HK-2 (cell line): ENCODE data around the gene ANO6.

ENCODE experiments used
- DNase-seq: peaks from one replicate; pipeline ENCODE4 v3.0.0-alpha.2; 2018; ENCODE audit not compliant: unreplicated experiment

ANO6 gene

DNA sequence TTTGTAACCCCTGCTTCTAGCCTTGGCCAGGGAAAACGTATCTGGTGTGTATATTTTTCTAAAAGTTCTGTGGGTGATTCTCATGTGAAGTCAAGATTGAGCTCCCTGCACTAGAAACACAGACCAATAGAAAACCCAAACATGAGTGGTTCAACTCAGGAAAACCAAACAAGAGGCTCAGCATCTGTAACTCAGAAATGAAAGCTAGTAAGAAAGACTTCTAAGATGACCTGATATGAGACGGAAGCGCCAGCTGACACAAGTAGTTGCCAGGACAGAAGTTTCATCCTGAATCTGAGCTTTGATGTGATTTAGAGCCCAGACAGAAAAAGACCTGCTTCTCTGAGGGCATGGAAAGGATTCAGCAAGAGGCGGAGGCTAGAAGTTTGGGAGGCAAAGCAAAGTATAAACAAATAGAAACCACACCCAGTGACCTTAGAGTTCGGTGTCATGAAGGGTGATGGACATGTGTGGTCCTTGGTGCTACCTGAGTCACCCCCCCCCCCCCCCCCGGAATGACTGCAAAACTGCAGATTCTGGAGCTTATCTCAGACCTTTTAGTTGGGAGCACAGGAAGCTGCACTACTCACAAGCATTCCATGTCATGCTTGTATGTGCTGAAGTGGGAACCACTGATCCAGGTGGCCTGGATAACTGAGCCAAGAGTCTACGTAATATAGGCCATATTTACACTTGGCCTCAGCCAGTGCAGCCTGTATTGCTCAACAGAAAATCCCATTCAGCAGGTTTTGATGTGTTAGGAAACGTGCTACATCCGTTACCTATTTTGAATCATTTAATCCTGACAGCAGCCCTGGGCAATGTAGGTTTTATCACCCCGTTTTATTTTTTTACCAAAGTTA is 191.3 kb downstream of the ANO6 start:
- DNase-seq, result no peak

DNA sequence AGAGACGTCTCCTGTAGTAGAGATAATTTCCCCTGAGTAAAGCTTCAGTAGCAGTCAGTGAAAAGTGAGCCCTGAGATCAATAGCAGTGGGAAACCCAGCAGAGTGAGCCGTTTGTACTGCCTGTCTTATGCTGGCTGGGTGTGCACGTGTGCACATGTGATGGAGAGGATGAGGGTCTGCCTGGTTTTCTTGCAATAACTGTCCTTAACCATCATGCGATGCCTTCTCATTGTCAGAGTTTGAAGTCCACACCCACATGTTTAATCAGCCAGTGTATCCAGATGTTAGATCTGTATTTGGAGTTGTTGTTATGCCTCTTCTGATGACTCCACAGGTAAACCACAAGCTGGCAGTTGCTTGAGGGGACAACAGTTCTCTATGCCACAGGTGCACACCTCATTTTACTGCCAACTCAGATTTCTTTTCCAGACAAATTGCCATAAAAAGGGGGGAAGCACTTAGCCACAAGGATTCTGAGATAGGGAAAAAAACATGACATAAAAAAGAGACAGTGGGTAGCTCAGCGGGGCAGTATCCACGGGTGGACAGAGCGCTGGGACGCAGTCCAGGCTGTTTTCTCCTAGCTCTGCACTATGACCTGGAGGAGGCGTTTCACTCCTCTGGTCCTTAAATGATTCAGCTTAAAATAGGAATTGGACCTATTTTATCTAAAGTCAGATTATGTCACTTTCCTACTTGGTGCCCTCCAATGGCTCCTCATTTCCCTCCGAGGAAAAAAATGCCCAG is 192.3 kb downstream of the ANO6 start:
- DNase-seq, result no peak

DNA sequence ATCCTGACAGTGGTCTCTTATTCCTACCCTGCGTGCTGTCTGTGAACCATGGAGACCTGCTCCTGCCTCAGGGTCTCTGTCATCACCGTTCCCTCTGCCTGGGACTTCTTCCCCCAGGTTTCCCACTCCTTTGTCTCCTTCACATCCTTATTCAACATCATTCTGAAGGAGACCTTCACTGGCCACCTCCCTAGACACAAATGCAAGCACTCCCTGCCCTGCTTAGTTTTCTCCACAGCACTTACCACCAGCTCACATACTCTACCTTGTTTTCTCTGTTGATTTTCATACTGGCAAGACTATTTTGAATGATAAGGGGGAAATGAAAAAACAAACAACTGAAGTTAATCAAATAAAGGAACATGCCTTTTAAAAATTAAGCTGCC is 192.8 kb downstream of the ANO6 start:
- no peak for DNase-seq

DNA sequence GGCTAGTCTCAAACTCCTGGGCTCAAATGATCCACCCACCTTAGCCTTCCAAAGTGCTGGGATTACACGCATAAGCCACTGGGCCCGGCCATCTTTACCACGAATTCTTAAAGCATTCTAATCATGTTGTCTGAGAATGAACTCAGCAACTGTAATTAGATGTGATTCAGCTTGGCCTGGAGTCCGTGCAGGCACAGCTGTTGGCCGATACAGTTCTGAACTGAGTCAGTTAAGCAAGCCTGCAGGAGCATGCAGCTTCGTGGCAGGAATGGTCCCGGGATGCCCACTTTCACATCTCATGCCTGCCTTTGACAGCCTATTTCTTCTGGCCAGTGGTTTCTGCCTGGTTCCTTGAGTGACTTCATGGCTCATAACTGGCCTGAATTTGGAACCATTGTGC is 194.1 kb downstream of the ANO6 start:
- DNase-seq, result no peak

DNA sequence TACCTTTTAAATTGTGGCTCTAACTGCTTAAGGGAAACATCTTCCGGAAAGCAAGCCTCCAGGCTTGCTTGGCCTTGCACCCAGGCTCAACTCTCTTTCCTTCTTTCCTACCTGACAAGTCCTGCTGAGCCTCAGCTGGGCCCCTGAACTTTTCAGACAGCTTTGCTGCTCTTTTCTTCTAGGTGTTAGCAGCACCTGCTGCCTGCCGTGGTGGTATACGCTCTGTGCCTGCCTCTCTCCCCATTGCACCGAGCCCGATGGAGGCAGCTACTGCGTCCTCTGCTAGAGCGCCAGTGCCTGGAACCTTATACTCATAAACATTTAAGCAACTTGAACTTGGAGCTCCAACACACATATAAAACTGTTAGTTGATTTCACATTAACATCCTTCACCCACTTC is 195.7 kb downstream of the ANO6 start:
- DNase-seq, result no peak

DNA sequence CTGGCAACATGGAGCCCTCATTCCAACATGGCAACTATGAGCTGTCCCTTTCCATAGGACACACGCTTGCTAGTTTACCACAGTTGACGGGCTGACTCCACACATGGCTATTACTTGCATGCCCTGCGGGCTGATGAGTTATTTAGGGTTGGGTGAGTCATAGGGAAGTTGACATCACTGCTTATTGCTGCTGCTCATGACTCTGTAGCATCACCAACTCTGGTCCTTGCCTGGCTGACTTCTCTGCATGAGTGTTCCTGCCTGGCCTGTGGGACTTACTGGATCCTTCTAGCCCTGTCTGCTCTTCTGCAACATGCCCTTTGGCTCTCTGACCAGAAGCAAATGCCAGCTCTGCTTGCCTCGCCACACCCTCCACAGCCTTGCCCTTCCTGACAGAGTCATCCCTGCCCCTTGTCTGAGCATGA is 199.5 kb downstream of the ANO6 start:
- DNase-seq, result peak; percentile 81

DNA sequence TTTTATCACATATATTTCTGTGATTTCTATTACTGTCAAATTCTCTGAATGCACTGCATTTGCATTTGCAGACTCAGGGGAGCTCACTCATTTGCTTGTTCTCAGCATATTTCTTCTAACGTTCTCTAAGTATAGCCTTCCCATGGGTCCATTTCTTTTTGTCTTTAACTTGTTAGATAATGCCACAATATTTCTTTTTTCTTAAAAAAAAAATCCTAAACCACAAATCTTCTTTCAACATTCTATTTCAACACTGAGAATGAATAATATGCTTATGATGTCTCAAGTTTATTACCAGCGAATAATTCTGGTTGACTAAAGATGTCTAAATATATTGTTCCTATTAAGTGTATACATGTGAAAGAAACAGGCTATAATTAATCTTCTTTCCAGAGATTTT is 200.2 kb downstream of the ANO6 start:
- DNase-seq, result no peak

DNA sequence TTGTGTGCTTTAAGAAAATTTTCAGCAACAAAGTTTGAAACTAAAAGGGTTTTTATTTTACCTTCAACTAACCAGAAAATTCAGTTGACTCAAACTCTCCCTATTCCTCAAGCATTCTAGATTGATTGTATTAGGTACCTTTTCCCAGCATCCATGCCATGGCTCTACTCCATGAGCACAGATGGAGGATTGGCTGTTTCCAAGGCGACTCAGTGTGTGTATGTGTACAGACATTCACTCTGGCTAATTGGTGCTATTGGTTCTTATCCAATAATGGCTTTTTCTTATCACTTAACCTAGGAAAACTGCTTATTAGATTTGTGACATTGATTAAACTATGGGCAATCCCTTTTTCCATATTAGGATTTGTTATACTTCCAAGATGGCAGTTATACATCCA is 202.6 kb downstream of the ANO6 start:
- no peak for DNase-seq

DNA sequence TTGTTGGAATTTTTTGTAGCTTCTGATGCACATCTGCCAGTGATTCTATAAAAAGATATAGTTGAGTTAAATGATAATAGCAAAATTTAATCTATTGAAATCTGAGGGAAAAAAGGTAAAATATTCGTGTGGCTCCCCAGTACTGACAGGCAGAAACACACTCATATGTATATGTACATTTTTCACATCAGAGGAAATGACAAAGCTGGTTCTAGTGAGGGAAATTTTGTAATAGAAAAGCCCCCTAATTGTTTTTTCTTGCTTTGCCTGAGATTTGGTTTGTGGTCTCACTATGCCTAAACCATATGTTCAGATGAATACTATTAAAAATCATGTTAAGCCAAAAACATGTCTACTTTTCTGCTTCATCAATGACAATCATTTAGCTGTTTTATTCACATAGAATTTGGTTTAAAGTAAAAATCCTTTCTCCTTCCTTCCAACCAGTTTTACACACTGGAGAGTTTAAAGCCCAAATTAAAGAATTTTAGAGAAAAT is 203.5 kb downstream of the ANO6 start:
- no peak for DNase-seq

DNA sequence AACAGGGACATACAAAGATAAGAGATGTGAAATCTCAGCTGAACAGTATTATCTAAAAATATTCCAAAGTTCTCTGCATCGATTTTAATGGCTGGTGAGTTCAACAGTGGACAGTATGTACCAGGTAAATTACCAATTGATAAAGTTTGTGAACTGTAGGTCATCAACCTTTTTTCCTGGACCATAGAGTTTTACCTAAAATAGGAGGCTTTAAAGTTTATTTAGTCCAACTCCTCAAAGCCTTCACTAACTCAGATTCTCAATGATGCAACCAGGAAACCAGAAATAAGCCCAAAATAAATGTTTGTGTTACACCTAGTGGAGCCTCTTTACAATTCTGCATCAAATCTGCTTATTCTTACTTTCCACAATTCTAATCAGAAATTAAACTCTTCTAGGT is 205.8 kb downstream of the ANO6 start:
- DNase-seq, result no peak

DNA sequence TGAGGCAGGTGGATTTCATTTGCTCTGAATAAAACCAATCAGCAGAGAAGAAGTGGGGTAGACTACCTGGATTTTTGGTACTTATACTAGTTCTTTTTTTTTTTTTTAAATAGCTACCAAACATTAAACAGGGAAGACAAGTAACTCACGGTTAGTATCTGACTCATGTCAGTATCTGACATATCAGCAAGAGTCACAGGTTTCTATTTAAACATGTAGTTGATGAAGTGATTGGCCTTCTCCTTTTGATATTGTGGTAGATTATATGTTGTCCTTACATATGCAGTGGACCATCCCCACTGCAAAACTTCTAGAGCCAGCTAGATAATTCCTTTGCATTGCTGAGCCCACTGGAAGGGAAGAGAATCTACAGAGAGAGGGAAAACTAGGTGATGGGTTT is 208.0 kb downstream of the ANO6 start:
- no peak for DNase-seq

DNA sequence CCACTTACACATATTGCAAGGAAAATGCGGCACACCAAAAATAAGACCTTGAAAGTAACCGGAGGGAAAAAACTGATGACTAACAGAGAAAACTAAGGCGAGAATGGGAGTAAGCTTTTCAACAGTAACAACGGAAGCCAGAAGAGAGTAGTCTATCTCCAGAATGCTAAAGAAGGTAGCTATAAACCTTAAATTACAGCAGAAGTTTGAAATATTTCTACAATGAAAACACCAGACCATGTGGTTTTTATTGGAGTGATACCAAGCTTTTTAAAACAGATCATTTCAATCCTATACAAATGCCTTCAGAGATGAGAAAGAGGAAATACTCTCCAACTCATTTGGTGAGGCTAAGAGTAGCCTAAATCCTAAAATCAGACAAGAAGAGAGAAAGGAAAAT is 209.5 kb downstream of the ANO6 start:
- no peak for DNase-seq

DNA sequence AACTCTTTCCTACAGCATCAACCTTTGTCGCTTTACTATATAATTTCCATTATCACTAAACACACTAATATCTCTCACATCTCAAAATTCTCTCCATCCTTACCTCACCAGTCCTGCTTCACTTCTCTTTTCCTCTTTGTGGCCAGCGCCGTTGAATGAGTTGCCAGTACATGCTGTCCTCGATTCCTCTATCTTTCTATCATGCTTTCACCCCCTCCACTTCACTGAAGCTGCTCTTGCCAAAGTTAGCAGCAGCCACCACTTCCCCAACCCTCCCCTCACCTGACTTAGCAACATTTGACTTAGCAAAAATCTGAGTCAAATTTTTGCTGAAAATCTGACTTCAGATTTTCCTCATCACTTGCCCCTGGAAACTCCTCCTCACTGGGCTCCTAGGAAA is 210.4 kb downstream of the ANO6 start:
- no peak for DNase-seq

DNA sequence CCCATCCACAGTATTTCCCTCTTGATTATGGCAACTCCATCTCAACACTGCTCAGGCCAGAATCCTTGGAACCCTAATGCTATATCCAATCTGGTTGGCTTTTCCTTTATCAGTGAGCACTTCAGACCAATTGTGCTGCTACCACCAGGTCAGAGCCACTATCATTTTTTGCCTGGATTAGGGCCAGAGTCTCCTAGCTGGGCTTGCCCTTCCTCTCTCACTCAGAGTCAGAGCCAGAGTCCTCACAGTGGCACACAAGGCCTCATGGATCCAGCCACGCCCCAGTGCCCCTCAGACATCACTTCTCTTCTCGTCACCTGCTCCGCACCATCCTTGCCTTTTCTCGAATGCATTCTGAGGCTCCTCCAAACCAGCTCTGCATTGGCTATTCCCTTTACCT is 211.1 kb downstream of the ANO6 start:
- no peak for DNase-seq

DNA sequence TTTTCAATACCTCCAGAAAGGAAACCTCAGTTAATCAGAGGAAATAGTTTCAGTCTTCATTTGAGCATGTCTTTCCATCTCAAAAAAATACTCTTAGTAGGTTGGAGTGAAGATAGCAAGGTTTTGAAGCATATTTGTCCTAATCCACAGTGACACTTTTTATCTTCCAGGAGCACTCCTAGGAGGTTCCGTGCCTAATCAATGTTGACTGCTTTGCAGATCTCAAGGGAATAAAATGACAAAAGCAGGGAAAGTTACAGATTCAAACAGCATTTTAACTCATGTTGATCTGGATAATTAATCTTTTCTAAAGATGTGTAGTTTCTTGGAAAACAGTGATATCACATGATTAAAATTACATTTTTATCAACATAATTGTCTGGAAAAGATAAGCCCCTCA is 213.9 kb downstream of the ANO6 start:
- DNase-seq, result no peak

DNA sequence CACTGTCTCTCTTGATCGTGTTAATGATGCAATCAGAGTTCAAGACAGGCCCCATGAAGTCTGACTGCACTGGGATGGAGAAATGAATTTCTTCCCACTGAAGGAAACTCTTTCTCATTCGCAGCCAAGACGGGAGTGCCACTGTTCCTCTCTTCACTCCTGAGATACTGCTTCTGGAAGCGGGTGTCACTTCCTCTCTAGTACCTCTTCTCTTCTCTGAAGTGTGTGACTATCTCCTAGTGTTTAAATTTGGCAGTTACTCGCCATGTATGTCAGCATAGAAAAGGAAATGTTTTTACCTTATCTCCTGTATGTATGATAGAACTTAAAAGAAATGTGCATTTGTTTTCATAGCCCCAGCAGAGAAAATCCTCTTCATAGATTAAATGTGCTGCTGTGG is 215.2 kb downstream of the ANO6 start:
- no peak for DNase-seq

DNA sequence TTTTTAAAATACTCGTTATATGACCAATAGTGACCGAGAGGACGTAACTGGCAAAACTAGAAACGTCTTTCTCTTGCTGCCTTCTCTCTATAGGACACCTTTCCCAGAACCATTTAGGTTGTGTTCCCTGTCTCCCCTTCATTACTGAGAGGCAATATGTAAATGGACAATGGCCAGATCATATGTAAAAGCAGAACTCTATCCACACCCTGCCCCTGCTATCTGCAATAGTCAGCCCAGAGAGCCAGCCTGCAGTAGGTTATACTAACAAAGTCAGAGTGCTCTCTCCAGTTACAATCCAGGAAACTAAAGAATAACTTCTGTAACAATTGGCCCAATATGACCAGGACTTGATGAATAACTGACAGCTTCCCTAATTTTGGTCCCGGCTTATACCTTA is 216.8 kb downstream of the ANO6 start:
- DNase-seq, result no peak

DNA sequence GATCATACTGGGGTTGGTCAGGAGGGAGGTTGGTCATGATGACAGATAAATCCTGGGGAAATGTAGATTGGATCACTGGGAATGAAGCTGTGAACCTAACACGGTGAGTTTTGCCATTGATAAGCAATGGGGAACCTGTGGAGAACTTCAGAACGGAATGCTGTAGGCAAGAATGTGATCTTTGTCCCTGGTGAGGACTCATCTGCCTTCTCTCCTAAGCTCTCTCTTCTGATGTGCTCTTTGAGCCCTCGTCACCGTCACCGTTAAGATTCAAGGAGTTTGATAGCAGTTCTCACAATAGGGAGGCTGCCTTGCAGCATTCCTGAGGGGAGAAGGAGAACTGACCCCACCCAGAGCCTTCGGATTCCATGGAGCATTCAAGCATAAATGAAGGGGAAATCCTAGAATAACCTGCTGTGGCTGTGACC is 217.6 kb downstream of the ANO6 start:
- no peak for DNase-seq

DNA sequence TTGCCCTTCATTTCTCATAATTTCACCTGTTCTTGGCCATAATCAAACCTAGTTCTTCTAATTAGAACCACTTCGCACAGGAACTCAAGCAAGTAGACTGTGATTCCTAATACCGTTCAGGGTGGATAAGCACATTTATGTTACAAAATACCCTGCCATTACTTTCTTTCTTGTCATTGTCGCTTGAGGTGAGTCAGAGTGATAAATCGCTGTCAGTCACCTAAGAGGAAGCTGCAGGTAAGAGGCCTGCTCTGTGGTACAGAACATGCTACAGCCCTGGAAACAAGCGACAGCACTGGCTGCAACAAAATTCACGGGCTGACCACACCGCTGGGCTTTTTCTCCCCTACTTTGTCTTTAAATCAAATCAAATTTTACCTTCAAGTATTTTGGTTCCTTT is 218.2 kb downstream of the ANO6 start:
- no peak for DNase-seq

DNA sequence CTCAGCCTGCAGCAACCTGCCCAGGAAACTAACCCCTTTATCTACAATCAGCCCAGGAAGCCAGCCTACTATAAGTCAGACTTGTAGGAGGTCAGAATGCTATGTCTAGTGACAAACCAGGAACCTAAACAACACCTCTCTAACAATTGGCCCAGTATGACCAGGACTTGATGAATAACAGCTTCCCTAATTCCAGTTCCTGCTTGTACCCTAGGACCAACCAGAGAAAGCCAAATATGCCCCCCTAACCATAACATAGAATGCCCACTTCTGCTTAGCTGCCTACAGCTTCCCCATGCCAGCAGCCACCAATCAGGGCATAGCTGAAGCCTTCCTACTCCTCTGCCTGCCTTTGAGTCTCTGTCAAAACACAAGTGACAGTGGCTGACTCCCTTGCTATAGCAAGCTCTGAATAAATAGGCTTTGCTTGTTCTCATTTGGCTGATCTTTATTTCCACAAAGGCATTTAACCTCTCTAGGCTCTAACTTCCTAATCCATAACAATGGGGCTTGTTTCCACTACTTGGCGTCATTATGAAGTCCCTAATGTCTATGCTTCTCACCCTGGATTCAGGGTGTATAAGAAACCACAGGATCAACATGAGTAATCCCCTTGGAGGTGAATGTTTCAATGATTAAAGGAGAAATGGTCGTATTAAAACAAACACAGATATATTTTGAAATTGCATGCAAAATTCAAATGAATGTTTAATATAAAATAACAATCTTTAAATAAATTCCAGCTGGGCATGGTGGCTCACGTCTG is 220.2 kb downstream of the ANO6 start:
- DNase-seq, result no peak

DNA sequence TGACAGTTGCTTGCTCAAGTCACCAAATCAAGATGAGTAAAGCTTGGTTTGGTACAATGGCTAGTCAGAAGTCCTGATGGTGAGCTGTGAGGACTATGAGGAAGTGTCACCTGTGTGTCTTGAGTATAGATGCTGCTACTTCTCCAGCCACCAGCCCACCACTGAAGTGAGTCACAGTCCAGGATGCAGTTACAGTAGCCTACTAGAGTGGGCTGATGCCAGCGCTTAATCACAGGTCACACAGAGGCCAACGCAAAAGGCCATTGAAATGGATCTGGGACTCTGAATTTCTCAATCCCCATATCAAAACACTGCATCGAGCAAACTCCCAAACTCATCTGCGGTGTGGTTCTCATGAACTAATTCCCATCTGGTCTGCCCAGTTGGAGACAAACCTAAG is 223.1 kb downstream of the ANO6 start:
- DNase-seq, result peak; percentile 13

DNA sequence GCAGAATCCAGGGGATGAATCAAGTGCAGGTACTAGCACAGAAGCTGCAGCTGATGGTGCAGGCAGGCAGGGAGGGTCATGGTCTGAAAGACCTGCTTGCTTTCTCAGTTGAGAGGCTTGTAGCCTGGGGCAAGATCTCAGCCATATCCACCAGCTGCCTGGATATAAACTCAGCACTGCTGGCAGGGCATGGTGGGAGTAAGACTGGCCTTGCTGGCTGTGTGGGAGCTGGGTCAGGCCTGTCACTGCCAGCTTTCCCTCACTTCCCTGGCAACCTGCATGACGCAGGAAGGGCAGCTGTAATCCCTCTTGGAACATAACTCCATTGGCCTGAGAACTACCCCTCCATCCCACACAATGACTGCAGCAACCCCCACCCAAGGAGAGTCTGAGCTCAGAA is 230.1 kb downstream of the ANO6 start:
- DNase-seq, result no peak
